Measurements from ENCODE around the gene NAMPT. TPM values are rescaled to one million over a fixed set of nuclear protein-coding genes. Genes with fewer than 3 reads are reported as not detected.
"Not testable (repeated sequence)": the region's sequence is repeated elsewhere in the genome, so short reads cannot be mapped to it uniquely, and the experiment has no call there.

NAMPT gene
- total and polyA plus RNA-seq, 5 experiments from 2014 or later: 14.4 to 29.5 (median 15.4) TPM

DNA sequence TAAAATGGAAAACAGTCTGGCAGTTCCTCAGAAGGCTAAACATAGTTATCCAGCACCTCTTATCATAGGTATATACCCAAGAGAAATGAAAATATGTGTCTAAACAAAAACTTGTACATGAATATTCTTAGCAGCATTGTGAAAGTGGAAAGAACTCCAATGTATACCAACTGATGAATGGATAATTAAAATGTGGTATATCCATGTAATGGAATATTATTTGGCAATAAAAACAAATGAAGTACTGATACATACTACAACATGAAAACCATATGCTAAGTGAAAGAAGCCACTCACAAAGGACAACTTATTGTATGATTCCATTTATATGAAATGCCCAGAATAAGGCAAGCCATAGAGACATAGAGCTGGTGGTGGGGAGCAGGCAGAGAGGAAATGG, 32.2 kb upstream of the NAMPT start:
- Mint-ChIP-seq H3K27ac (no peak overlapping the region), H3K27me3 (peaks cover 13 to 55% (median 25%) of the 10 kb centered on the region in 5 donors), H3K36me3 (no peaks in the 10 kb centered on the region), H3K4me3 (no peak overlapping the region), H3K4me1 (peaks cover 0 to 13% (median 2%) of the 10 kb centered on the region in 4 donors), H3K9me3 (peaks cover 0 to 4% (median 0%) of the 10 kb centered on the region in 9 donors)
- POLR2A ChIA-PET: no interaction called here
- ATAC-seq: no peak
- DNase-seq: no peak

DNA sequence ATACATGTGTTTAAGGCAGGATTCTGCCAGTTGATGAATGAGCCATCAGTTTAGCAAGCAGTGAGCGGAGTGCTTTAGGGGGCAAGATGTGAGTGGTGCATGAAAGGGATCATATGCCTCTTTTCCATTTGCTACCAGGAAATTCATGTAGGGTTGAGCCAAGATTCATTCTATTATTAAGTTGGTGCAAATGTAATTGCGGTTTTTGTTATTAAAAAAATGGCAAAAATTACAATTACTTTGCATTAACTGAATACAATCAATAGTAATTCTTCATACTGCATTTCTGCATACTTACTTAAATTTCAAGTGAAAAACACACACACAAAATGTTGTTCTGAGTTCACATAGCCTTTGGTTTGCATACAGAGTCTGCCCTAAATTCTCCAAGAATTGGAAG, 30.1 kb upstream of the NAMPT start:
- peaks cover 0 to 13% (median 2%) of the 10 kb centered on the region in 4 donors for H3K4me1 Mint-ChIP-seq
- no peak for ATAC-seq

GRCh38 chr7:106313966-106314365, 29.2 kb upstream of the NAMPT start:
- H3K36me3 Mint-ChIP-seq: no peaks in the 10 kb centered on the region
- peaks cover 0 to 3% (median 0%) of the 10 kb centered on the region in 9 donors for H3K9me3 Mint-ChIP-seq
- peak overlapping the region in 1 of 10 donors; percentile 37 for H3K27ac Mint-ChIP-seq
- ATAC-seq: no peak
- DNase-seq: no peak
- peaks cover 4 to 36% (median 12%) of the 10 kb centered on the region in 5 donors for H3K27me3 Mint-ChIP-seq
- peak overlapping the region in 1 of 10 donors; percentile 2 for H3K4me3 Mint-ChIP-seq
- POLR2A ChIA-PET: interaction anchor here (0.6 kb wide), 1 partner anchor 33 kb away, joined by 3 read pairs; no protein-coding TSS in a partner anchor
- H3K4me1 Mint-ChIP-seq: peaks cover 0 to 13% (median 2%) of the 10 kb centered on the region in 4 donors

More for the DNA sequence above, 30.1 kb upstream of the NAMPT start:
- Mint-ChIP-seq H3K27me3 (peaks cover 5 to 38% (median 13%) of the 10 kb centered on the region in 5 donors), H3K27ac (no peak overlapping the region), H3K36me3 (no peaks in the 10 kb centered on the region), H3K4me3 (no peak overlapping the region), H3K9me3 (peaks cover 0 to 3% (median 0%) of the 10 kb centered on the region in 9 donors)
- POLR2A ChIA-PET: no interaction called here
- DNase-seq: no peak

GRCh38 chr7:106313456-106313901, 28.7 kb upstream of the NAMPT start:
- Mint-ChIP-seq H3K4me1 (peaks cover 0 to 13% (median 2%) of the 10 kb centered on the region in 4 donors), H3K36me3 (no peaks in the 10 kb centered on the region), H3K27me3 (peaks cover 0 to 31% (median 12%) of the 10 kb centered on the region in 5 donors), H3K4me3 (no peak overlapping the region), H3K9me3 (peaks cover 0 to 3% (median 0%) of the 10 kb centered on the region in 9 donors), H3K27ac (peak overlapping the region in 1 of 10 donors; percentile 37)
- ATAC-seq: no peak
- POLR2A ChIA-PET: no interaction called here
- no peak for DNase-seq

DNA sequence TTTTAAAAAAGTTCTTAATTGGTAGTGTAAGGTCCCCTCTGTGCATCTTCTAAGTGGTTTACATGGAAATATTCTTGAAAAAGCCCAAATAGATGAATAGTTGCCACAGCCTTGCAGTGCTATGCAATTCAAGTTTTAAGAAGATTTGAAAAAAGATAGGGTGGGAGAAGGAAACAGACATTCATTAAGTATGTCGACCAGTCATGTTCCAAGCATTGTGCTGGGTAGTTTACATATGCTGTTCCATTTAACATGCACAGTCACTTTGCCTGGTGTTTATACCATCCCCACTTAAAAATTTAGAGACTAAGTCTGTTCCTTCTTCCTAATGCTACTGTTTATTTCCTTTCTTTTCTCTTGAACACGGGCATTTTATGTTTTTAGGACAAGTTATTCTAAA, 28.1 kb upstream of the NAMPT start:
- POLR2A ChIA-PET: no interaction called here
- H3K27ac Mint-ChIP-seq: no peak overlapping the region

DNA sequence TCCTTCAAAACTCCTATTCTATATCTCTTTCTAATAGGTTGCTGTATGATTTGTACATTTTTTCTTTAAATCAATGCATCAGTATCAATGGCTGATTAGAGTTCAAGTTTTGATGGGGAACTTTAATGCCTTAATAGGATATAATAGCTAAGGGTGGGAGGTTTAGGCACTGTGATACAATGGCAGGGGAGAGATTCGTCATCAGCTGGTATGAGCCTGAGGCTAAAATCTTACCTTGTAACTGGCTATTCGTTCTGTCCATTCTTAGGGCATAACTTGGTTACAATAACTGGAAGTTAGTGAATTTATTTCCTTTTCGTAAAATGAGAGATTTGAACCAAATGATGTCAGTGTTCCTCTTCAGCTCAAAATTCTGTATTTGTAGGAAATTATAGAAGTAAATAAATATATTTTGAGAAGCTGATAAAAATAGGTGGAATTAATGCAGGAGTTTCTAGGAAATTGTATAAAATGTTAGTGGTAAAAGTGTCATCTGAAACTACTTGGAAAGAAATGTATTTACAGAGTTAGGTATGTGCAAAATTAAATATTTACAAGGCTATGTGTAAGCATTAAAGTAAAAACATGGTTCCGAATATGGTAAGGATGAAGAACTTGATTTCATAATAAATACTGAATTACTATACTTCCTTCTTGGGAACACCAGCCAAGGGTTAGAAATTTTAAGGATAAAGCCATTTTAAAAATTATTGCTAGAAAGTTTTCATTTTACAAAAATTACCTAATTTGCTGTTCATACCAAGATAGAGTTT, 27.5 kb upstream of the NAMPT start:
- Mint-ChIP-seq H3K4me1 (peaks cover 0 to 13% (median 2%) of the 10 kb centered on the region in 4 donors), H3K36me3 (no peaks in the 10 kb centered on the region), H3K9me3 (peaks cover 0 to 3% (median 0%) of the 10 kb centered on the region in 9 donors), H3K27ac (no peak overlapping the region), H3K27me3 (peaks cover 0 to 22% (median 6%) of the 10 kb centered on the region in 5 donors), H3K4me3 (no peak overlapping the region)
- ATAC-seq (no peak), DNase-seq (no peak)
- POLR2A ChIA-PET: no interaction called here

More for the DNA sequence above, 28.1 kb upstream of the NAMPT start:
- H3K9me3 Mint-ChIP-seq: peaks cover 0 to 3% (median 0%) of the 10 kb centered on the region in 9 donors
- DNase-seq (no peak), ATAC-seq (no peak)
- H3K4me3 Mint-ChIP-seq: no peak overlapping the region
- no peaks in the 10 kb centered on the region for H3K36me3 Mint-ChIP-seq
- H3K27me3 Mint-ChIP-seq: peaks cover 0 to 25% (median 9%) of the 10 kb centered on the region in 5 donors
- H3K4me1 Mint-ChIP-seq: peaks cover 0 to 13% (median 2%) of the 10 kb centered on the region in 4 donors

GRCh38 chr7:106309362-106309761, 24.6 kb upstream of the NAMPT start:
- DNase-seq (no peak), ATAC-seq (no peak)

GRCh38 chr7:106306256-106306655, 21.5 kb upstream of the NAMPT start:
- Mint-ChIP-seq H3K27ac (no peak overlapping the region), H3K9me3 (peaks cover 3 to 42% (median 15%) of the 10 kb centered on the region in 9 donors), H3K27me3 (peaks cover 5 to 31% (median 11%) of the 10 kb centered on the region in 5 donors), H3K36me3 (peaks cover 0 to 23% (median 8%) of the 10 kb centered on the region in 3 donors), H3K4me3 (no peak overlapping the region), H3K4me1 (no peaks in the 10 kb centered on the region)
- DNase-seq: no peak
- POLR2A ChIA-PET: no interaction called here
- no peak for ATAC-seq

More at GRCh38 chr7:106309362-106309761, 24.6 kb upstream of the NAMPT start:
- POLR2A ChIA-PET: no interaction called here
- Mint-ChIP-seq H3K27ac (peak overlapping the region in 1 of 10 donors; percentile 0), H3K4me3 (no peak overlapping the region), H3K9me3 (peaks cover 0 to 11% (median 0%) of the 10 kb centered on the region in 9 donors), H3K27me3 (peaks cover 4 to 23% (median 6%) of the 10 kb centered on the region in 5 donors), H3K4me1 (peaks cover 0 to 13% (median 2%) of the 10 kb centered on the region in 4 donors), H3K36me3 (peaks cover 0 to 7% (median 2%) of the 10 kb centered on the region in 3 donors)

GRCh38 chr7:106305732-106306131, 20.9 kb upstream of the NAMPT start:
- Mint-ChIP-seq H3K36me3 (peaks cover 0 to 27% (median 8%) of the 10 kb centered on the region in 3 donors), H3K4me3 (no peak overlapping the region), H3K9me3 (peaks cover 9 to 47% (median 19%) of the 10 kb centered on the region in 9 donors), H3K27me3 (peaks cover 5 to 31% (median 12%) of the 10 kb centered on the region in 5 donors), H3K4me1 (no peaks in the 10 kb centered on the region), H3K27ac (no peak overlapping the region)
- POLR2A ChIA-PET: no interaction called here
- DNase-seq: no peak
- no peak for ATAC-seq

DNA sequence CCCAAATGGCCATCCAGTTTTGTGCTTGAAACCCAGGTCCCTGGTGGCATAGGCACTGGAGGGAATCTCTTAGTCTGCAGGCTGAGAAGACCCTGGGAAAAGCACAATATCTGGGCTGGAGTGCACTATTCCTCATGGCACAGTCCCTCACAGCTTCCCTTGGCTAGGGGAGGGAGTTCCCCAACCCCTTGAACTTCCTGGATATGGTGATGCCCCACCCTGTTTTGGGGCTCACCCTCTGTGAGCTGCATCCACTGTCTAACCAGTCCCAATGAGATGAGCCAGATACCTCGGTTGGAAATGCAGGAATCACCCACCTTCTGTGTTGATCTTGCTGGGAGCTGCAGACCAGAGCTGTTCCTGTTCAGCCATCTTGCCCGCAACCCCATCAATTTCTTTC, 19.8 kb upstream of the NAMPT start:
- Mint-ChIP-seq H3K4me1 (no peaks in the 10 kb centered on the region), H3K27me3 (peaks cover 5 to 31% (median 12%) of the 10 kb centered on the region in 5 donors), H3K27ac (no peak overlapping the region), H3K4me3 (no peak overlapping the region), H3K9me3 (peaks cover 9 to 47% (median 20%) of the 10 kb centered on the region in 9 donors), H3K36me3 (peaks cover 0 to 27% (median 8%) of the 10 kb centered on the region in 3 donors)
- POLR2A ChIA-PET: no interaction called here
- DNase-seq (no peak), ATAC-seq (no peak)

DNA sequence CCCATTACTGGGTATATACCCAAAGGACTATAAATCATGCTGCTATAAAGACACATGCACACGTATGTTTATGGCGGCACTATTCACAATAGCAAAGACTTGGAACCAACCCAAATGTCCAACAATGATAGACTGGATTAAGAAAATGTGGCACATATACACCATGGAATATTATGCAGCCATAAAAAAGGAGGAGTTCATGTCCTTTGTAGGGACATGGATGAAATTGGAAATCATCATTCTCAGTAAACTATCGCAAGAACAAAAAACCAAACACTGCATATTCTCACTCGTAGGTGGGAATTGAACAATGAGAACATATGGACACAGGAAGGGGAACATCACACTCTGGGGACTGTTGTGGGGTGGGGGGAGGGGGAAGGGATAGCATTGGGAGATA, 13.8 kb upstream of the NAMPT start:
- H3K27ac Mint-ChIP-seq, POLR2A ChIA-PET: not testable (repeated sequence)

GRCh38 chr7:106298155-106298554, 13.4 kb upstream of the NAMPT start:
- ATAC-seq, DNase-seq, H3K4me1 Mint-ChIP-seq, POLR2A ChIA-PET, H3K27ac Mint-ChIP-seq, H3K4me3 Mint-ChIP-seq: not testable (repeated sequence)
- Mint-ChIP-seq H3K27me3 (peaks cover 3 to 24% (median 14%) of the 10 kb centered on the region in 5 donors), H3K9me3 (peaks cover 9 to 26% (median 18%) of the 10 kb centered on the region in 9 donors), H3K36me3 (peaks cover 0 to 14% (median 4%) of the 10 kb centered on the region in 3 donors)

More for the DNA sequence above, 13.8 kb upstream of the NAMPT start:
- Mint-ChIP-seq H3K36me3 (peaks cover 0 to 18% (median 6%) of the 10 kb centered on the region in 3 donors), H3K9me3 (peaks cover 9 to 31% (median 20%) of the 10 kb centered on the region in 9 donors), H3K27me3 (peaks cover 3 to 28% (median 14%) of the 10 kb centered on the region in 5 donors)
- DNase-seq, ATAC-seq, H3K4me3 Mint-ChIP-seq, H3K4me1 Mint-ChIP-seq: not testable (repeated sequence)

DNA sequence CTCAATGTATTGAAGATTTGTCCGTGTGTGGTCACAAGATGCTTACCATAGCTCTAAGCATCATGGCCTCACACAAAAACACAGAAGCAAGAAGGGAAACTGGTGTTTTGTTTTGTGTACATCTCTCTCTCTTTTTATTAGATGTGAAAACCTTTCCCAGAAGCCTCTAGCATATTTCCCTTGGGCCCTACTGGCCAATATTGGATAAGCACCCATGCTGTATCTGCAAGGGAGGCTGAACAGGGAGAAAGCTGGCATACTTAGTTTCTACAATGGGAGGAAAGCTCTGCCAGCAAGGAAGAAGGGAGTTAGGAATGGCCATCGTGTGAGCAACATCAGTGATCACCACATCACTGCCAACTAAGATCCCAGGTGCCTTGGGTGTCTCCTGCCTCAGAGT, 9.6 kb upstream of the NAMPT start:
- Mint-ChIP-seq H3K27ac (no peak overlapping the region), H3K4me1 (no peaks in the 10 kb centered on the region), H3K36me3 (no peaks in the 10 kb centered on the region), H3K4me3 (no peak overlapping the region), H3K9me3 (no peaks in the 10 kb centered on the region), H3K27me3 (peaks cover 3 to 19% (median 9%) of the 10 kb centered on the region in 5 donors)
- POLR2A ChIA-PET: no interaction called here
- DNase-seq: no peak
- ATAC-seq: no peak
